B cell (primary cell): ENCODE results near the gene TMEM207.

ENCODE experiments used
- EZH2 ChIP-seq: IDR thresholded peaks from 2 replicates; pipeline ENCODE4 v1.6.1; 2012; ENCODE audit warnings: borderline replicate concordance, low read depth, mild to moderate bottlenecking, moderate library complexity, low read length; ENCODE audit not compliant: insufficient read depth, poor library complexity, severe bottlenecking
- TF ChIP-seq, protein P1 (sequence below): fragments of 200-600 bp; IDR thresholded peaks from one replicate; pipeline ENCODE4 v1.8.0; 2022; ENCODE audit warnings: antibody characterized with exemption, mild to moderate bottlenecking

GRCh38 chr3:190432216-190432615, 17.5 kb downstream of the TMEM207 start:
- TF ChIP-seq, protein P1, sequence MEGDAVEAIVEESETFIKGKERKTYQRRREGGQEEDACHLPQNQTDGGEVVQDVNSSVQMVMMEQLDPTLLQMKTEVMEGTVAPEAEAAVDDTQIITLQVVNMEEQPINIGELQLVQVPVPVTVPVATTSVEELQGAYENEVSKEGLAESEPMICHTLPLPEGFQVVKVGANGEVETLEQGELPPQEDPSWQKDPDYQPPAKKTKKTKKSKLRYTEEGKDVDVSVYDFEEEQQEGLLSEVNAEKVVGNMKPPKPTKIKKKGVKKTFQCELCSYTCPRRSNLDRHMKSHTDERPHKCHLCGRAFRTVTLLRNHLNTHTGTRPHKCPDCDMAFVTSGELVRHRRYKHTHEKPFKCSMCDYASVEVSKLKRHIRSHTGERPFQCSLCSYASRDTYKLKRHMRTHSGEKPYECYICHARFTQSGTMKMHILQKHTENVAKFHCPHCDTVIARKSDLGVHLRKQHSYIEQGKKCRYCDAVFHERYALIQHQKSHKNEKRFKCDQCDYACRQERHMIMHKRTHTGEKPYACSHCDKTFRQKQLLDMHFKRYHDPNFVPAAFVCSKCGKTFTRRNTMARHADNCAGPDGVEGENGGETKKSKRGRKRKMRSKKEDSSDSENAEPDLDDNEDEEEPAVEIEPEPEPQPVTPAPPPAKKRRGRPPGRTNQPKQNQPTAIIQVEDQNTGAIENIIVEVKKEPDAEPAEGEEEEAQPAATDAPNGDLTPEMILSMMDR, result no peak
- TF ChIP-seq EZH2, result no peak
